MG63 (cell line): ENCODE data around the gene NKD2. TPM values are rescaled to one million over a fixed set of nuclear protein-coding genes. Genes with fewer than 3 reads are reported as not detected.
"Not testable (repeated sequence)": the region's sequence is repeated elsewhere in the genome, so short reads cannot be mapped to it uniquely, and the experiment has no call there.

Experiments used
- DNase-seq: peaks from one replicate; pipeline ENCODE4 v3.0.0-alpha.2; 2020
- H3K27me3 ChIP-seq: fragments of 250-450 bp; sonication (Bioruptor Pico); 2 replicates; pipeline ENCODE4 v1.5.1; 2020; ENCODE audit warnings: mild to moderate bottlenecking, moderate library complexity
- H3K36me3 ChIP-seq: fragments of 250-450 bp; sonication (Bioruptor Pico); 2 replicates; pipeline ENCODE4 v1.5.1; 2020; ENCODE audit warnings: mild to moderate bottlenecking, moderate library complexity
- H3K4me3 ChIP-seq: fragments of 250-450 bp; sonication (Bioruptor Pico); 2 replicates; pipeline ENCODE4 v1.5.1; 2020; ENCODE audit warnings: mild to moderate bottlenecking, moderate library complexity
- H3K9me3 ChIP-seq: fragments of 250-450 bp; sonication (Bioruptor Pico); 2 replicates; pipeline ENCODE4 v1.5.1; 2020; ENCODE audit warnings: mild to moderate bottlenecking, moderate library complexity
- total RNA-seq: library from RNA; depleted of rRNA; stranded (reverse); fragments of >200 nt; shearing (Covaris generic); gene quantifications from 2 replicates; pipeline ENCODE4 v1.2.3, GENCODE V29; 2014; ENCODE audit warnings: low replicate concordance

The NKD2 gene
- total RNA-seq, 1 experiment from 2014 or later: 3.4 TPM

DNA sequence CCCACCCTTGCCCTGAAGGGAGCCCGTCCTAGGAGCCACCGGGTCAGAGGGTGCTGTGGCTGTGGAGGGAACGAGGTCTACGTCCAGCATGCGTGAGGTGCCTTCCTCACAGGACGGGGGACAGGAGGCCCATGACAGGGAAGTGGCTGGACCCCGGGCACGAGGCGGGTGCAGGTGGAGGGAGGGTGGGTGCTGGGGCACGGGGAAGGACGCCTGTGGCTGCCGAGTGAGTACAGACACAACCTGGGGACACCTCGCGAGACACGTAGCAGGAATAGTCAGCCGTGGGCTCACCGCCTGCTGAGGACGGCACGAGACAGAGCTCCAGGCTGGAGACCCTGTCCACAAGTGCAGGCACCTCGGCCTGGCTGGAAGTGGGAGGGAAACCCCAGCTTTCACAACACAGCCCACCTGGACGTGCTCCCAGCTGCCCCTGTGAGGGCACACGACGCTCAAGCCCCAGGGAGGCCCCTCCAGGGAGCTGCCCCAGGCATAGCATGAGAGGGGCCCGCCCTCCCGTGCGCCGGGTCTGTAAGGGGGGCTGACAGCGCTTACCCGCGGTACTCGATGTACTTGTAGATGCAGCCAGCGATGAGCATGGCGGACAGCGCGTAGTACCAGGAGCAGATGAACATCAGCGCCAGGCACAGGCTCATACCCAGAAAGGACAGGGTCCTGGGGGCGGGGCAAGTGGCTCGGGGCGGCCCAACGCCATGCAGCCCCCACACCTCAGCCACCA, 66.4 kb downstream of the NKD2 start:
- Histone ChIP-seq H3K4me3 (no peak overlapping the region), H3K9me3 (no peaks in the 10 kb centered on the region), H3K36me3 (peaks cover 60% of the 10 kb centered on the region), H3K27me3 (no peaks in the 10 kb centered on the region)
- no peak for DNase-seq

DNA sequence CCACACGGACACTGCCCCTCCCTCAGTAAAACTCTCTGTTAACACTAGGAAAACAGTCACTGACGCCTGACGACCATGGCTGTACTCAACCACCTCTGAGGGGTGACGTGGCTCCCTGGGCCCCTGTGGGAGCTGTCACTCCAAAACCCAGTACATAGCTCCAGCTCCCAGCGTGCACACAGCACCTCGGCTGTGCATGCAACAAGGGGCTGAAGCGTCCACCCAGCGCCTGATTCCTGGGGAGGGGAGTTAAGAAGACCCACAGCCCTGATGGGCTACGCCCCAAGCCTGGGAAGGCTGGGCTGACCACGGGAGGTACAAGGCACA, 66.9 kb downstream of the NKD2 start:
- DNase-seq: no peak
- no peaks in the 10 kb centered on the region for H3K9me3 ChIP-seq
- peaks cover 63% of the 10 kb centered on the region for H3K36me3 ChIP-seq
- H3K27me3 ChIP-seq: no peaks in the 10 kb centered on the region
- H3K4me3 ChIP-seq: no peak overlapping the region

DNA sequence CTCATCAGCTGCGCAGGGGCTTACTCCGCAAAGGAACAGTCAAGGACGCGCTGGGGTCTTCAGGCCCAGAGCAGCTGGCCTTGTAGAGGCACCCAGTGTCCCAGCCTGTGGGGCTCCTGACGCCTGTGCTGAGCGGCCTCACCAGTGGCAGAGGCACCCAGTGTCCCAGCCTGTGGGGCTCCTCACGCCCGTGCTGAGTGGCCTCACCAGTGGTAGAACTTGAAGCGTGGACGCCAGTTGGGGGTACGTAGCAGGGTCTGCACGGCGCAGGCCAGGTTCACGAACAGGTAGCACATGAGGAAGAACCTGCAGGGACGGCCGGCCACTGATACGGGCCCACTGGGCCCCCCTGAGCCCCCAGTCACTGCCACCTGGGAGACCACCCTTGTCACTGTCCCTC, 67.3 kb downstream of the NKD2 start:
- Histone ChIP-seq H3K9me3 (no peaks in the 10 kb centered on the region), H3K4me3 (no peak overlapping the region), H3K36me3 (peaks cover 66% of the 10 kb centered on the region), H3K27me3 (no peaks in the 10 kb centered on the region)
- DNase-seq: no peak

DNA sequence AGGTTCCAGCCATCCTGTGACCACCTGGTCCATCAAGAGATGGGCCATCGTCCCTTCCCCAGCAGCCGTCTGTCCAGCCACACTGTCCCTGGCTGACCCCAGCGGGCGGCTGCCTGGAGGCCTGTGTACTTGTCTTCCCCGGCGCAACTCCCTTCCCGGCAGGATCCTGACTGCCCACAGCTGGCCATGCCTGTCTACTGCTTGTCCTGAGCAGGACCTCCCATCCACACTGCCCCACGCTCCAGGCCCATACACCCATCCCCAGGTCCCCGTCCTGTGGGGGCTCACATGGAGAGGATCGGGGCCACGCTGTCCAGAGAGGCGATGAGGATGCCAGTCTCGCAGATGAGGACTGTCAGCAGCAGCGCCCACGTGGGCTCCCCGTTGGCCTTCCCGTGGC, 67.8 kb downstream of the NKD2 start:
- no peak overlapping the region for H3K4me3 ChIP-seq
- peaks cover 69% of the 10 kb centered on the region for H3K36me3 ChIP-seq
- no peak for DNase-seq
- no peaks in the 10 kb centered on the region for H3K9me3 ChIP-seq
- no peaks in the 10 kb centered on the region for H3K27me3 ChIP-seq

DNA sequence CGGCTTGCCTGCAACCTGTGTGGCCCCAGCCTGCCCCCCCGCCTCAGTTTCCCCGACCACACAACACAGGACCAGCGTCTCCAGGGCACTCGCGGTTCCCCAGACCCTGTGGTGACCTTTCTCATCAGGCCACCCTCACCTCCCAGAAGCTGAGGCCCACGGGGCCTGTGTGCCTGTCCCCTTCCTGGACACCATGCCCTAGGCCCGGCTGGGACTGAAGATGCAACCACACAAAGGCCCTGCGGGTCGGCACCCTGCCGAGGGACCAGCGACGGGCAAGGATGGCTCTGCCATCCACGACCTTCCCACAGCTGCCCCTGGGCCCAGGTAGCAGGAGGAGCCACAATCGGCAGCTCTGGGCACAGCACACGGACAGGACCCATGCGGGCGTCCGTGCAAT, 68.4 kb downstream of the NKD2 start:
- H3K36me3 ChIP-seq: peaks cover 73% of the 10 kb centered on the region
- H3K4me3 ChIP-seq: no peak overlapping the region
- no peaks in the 10 kb centered on the region for H3K27me3 ChIP-seq
- no peaks in the 10 kb centered on the region for H3K9me3 ChIP-seq
- no peak for DNase-seq

DNA sequence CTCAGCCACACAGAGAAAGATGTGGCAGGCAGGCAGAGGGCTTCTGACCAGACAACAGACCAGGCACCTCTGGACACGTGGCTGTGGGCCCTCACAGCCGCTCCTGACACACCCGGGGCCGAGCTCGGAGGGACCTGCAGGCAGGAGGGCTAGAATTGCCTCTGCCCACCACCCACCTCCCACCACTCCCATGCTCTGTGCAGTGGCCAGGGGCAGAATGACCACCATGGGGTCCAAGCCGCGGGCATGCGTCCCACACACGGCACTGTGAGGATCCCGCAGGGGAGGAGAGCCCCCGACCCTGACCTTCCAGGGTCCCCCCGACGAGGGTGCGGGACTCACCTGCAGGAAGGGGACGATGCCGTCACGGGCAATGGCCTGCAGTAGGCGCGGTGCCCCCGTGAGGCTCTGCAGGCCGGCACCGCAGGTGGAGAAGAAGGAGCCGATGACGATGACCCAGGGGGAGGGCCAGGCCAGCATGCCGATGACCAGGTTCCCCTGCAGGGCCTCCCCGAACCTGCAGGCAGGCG, 69.0 kb downstream of the NKD2 start:
- Histone ChIP-seq H3K36me3 (peaks cover 73% of the 10 kb centered on the region), H3K27me3 (no peaks in the 10 kb centered on the region), H3K4me3 (no peak overlapping the region), H3K9me3 (no peaks in the 10 kb centered on the region)
- DNase-seq: no peak

DNA sequence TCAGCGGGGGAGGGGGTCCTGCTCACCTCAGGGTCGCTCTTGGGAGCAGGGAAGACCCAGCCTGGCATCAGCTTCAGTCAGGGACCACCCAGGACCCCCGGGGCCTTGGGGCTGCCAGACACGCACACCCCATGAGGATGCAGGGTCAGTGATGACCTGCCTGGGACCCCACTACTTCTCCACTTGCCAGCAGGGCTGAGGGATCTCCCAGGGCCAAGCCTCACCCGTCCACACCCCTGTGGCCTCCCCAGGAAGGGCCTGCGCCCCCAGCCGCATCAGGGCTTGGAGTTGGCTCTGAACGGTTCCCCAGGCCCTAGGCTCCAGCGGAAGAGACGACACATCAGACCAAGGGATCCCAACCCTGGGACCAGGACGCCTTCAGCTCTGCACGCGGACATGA, 69.6 kb downstream of the NKD2 start:
- H3K9me3 ChIP-seq: no peaks in the 10 kb centered on the region
- H3K36me3 ChIP-seq: peaks cover 73% of the 10 kb centered on the region
- no peaks in the 10 kb centered on the region for H3K27me3 ChIP-seq
- no peak for DNase-seq
- no peak overlapping the region for H3K4me3 ChIP-seq

DNA sequence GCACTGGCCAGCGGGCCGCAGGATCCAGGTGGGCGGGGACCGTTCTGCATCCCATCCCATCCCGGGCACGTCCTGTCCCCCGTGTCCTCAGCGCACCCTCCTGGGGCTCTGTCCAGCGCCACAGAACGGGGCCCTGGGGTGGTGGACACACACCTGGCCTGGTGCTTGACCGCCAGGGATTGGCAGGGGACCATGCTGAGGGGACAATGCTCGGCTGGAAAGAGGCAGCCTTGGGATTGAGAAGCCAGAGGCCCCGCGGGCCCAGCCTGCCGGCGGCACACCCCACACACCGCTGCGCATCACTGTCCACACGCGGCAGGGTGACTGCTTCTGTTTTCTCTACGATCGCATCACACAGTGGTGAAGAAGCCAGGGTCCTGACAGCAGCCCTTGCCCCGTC, 70.2 kb downstream of the NKD2 start:
- H3K36me3 ChIP-seq: peaks cover 73% of the 10 kb centered on the region
- H3K27me3 ChIP-seq: no peaks in the 10 kb centered on the region
- no peak for DNase-seq
- H3K9me3 ChIP-seq: no peaks in the 10 kb centered on the region
- no peak overlapping the region for H3K4me3 ChIP-seq

DNA sequence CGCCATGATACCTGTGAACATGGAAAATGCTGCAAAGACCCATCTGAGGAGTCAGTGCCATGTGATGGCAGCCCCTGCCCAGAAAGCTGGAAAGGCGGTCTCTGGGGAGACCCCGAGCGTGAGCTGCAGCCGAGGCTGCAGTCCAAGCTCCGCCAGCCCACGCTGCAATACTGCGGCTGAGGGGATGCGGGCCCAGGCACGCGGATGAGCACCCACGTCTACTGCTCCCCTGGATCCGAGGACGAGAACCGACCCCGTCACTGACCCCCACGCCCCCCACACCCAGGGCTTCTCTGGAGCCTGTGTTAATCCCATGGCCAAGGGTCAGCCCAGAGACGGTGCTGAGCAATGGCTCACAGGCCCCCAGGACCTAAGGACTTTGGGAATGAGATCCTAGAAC, 70.9 kb downstream of the NKD2 start:
- no peak for DNase-seq
- H3K9me3 ChIP-seq: no peaks in the 10 kb centered on the region
- H3K4me3 ChIP-seq: no peak overlapping the region
- peaks cover 73% of the 10 kb centered on the region for H3K36me3 ChIP-seq
- H3K27me3 ChIP-seq: no peaks in the 10 kb centered on the region

DNA sequence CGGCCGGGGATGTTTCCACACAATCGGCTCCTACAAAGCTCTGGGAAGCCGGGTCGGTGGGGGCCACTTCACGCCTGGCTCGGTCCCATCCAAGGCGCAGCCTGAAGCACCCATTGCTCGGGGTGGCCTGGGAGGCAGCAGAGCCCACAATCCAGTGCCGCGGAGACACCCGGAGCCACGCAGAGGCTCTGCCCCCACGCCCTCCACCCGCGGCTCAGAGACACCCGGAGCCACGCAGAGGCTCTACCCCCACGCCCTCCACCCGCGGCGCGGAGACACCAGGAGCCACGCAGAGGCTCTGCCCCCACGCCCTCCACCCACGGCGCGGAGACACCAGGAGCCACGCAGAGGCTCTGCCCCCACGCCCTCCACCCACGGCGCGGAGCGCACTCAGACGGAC, 71.4 kb downstream of the NKD2 start:
- no peaks in the 10 kb centered on the region for H3K9me3 ChIP-seq
- no peak overlapping the region for H3K4me3 ChIP-seq
- no peaks in the 10 kb centered on the region for H3K27me3 ChIP-seq
- H3K36me3 ChIP-seq: peaks cover 73% of the 10 kb centered on the region
- no peak for DNase-seq

DNA sequence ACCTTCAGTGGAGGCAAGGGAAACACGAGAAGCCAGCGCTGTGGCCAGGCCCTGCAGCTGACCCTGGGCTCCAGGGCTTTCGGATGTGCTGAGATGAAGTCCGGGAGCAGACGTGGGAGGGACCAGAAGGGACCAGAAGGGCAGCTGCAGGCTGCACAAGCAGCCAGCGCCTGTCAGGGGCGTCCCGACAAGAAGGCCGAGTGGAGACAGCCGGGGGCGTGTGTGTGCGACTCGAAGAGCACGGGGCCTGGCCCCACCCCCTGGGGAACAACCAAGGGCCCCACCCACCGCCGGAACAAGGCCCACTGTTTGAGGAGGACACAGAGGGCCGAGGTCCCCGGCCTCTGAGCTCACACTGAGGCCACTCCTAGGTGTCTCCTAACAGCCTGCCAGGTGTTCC, 71.8 kb downstream of the NKD2 start:
- Histone ChIP-seq H3K36me3 (peaks cover 74% of the 10 kb centered on the region), H3K27me3 (no peaks in the 10 kb centered on the region), H3K4me3 (no peak overlapping the region), H3K9me3 (no peaks in the 10 kb centered on the region)
- DNase-seq: no peak

DNA sequence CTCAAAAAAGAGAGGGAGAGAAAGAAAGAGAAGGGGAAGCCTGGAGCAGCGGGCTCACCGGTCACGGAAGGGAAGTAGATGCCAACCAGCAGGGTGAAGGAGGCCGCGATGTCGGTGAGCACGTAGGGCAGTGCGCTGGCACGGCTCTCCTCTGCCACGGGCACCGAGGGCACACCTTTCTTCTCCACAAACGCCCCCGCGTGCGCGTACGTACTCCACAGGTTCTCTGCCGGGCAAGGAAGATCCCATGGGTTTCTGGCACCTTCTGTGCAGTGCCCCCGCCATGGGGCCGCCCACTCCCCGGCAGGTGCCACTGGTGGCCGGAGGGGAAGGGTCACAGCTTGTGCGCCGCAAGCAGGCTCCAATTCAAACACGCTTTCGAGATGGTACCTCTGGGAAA, 72.9 kb downstream of the NKD2 start:
- H3K4me3 ChIP-seq: no peak overlapping the region
- peaks cover 75% of the 10 kb centered on the region for H3K36me3 ChIP-seq
- no peak for DNase-seq
- H3K27me3 ChIP-seq: no peaks in the 10 kb centered on the region
- H3K9me3 ChIP-seq: no peaks in the 10 kb centered on the region

DNA sequence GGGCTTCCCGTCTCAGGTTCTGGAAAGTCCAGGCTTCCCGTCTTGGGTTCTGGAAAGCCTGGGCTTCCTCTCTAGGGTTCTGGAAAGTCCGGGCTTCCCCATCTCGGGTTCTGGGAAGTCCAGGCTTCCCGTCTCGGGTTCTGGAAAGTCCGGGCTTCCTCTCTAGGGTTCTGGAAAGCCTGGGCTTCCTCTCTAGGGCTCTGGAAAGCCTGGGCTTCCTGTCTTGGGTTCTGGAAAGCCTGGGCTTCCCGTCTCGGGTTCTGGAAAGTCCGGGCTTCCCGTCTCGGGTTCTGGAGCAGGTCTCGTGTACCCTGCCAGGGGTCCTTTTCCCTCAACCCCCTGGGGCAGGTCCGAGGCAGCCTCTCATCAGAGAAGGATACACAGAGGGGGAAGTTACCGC, 74.4 kb downstream of the NKD2 start:
- H3K9me3 ChIP-seq, DNase-seq, H3K4me3 ChIP-seq, H3K27me3 ChIP-seq: not testable (repeated sequence)
- peaks cover 75% of the 10 kb centered on the region for H3K36me3 ChIP-seq

DNA sequence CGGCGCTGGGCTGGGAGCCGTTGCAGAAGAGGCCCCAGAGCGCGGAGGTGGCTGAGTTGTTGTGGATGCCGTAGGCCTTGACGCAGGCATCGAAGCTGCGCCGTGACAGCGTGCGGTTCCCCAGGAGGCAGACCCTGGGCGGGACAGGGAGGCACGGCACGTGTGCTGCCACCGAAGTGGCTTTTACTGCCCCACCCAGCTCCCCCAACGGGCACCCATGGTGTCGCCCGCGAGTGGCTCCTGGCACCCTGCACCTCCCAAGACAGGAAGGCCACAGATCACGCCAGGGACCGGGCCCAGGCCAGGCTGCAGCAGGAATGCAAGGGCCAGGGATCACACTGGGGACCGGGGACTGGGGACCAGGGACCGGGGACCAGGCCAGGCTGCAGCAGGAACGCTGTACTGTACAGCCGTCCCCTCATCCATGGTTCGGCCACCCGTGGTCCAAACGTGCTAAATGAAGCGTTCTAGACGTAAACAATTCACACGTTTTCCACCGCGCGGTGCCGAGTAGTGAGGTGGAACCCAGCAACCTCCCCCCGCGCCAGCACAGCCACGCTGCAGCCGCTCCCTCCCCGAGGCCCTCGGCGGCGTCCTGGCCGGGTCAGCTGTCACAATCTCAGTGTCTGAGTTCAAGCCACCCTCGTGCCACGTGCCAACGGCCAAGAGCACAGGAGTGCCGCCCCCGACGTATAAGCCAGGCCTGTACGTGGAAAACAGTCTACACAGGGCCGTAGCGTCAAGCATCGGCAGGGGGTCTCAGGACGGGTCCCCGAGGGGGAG, 75.4 kb downstream of the NKD2 start:
- Histone ChIP-seq H3K4me3 (no peak overlapping the region), H3K27me3 (no peaks in the 10 kb centered on the region), H3K9me3 (no peaks in the 10 kb centered on the region), H3K36me3 (peaks cover 77% of the 10 kb centered on the region)
- DNase-seq: no peak

DNA sequence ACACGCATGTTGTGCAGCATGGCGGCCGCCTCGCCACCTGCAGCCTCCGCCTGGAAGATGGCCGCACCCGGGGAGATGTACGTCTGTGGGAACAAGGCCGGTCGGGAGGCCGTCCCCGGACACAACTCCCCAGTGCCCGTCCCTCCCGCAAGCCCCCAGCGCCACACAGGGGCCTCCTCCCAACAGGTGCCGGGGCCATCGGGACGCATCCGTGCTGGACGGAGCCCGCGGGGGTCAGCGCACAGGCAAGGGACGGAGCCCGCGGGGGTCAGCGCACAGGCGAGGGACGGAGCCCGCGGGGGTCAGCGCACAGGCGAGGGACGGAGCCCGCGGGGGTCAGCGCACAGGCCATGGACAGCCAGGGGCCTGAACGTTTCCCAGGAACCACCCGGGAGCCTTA, 76.8 kb downstream of the NKD2 start:
- H3K36me3 ChIP-seq: peaks cover 77% of the 10 kb centered on the region
- H3K9me3 ChIP-seq: no peaks in the 10 kb centered on the region
- no peak overlapping the region for H3K4me3 ChIP-seq
- H3K27me3 ChIP-seq: no peaks in the 10 kb centered on the region
- no peak for DNase-seq

DNA sequence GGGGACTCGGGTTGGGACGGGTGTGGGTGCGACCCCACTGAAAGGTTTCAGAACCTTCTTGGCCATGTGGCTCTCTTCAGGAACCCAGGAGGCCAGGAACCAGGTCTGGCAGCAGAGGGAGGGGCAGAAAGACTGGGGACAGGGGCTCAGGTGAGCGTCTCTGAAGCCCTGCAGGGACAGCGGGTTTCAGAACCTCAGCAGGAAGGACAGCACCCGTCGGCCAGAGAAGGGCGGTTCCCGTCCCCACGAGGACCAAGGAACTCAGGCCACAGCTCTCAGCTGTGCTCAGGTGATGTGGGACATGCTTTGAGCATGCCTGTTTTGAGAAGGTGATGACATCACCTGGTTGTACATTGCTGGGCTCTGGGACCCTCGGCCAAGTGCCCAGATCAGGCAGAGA, 77.5 kb downstream of the NKD2 start:
- no peak for DNase-seq
- peaks cover 80% of the 10 kb centered on the region for H3K36me3 ChIP-seq
- no peaks in the 10 kb centered on the region for H3K9me3 ChIP-seq
- H3K4me3 ChIP-seq: no peak overlapping the region
- no peaks in the 10 kb centered on the region for H3K27me3 ChIP-seq

DNA sequence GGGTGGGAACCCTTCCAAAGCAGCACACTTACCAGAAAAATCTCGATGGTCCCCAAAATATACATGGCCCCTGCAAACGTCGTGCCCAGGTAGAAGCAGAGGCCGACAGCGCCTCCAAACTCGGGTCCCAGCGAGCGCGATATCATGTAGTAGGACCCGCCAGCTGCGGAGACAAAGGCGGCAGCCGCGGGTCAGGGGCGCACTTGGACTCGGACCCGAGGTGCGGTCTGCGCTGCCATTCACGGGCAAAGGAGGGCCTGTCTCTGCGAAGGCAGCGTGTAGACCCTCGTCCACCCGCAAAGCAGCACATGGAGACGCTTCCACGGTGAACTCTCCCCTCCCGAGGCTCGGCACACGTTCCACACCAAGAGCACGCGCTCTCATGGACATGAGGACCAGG, 78.3 kb downstream of the NKD2 start:
- Histone ChIP-seq H3K4me3 (no peak overlapping the region), H3K36me3 (peaks cover 81% of the 10 kb centered on the region), H3K27me3 (no peaks in the 10 kb centered on the region), H3K9me3 (no peaks in the 10 kb centered on the region)
- no peak for DNase-seq

DNA sequence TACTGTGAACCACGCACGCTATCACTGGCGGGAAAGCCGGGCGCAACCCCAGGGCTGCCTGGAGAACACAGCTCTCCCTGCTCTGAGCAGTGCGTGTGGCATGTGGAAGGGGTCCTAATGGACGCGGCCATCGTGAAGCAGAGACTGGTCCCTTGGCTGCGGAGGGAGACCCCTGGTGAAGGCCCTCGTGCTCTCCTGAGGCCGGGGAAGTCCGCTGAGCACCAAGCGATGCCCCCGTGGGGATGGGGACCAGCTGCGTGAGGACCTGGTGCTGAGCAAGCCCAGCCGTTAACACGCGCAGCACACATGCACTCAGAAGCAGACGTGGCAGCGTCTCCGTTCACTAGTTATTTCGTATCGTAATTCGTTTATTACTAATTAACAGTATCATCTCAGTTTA, 78.8 kb downstream of the NKD2 start:
- H3K4me3 ChIP-seq: no peak overlapping the region
- DNase-seq: no peak
- H3K27me3 ChIP-seq: no peaks in the 10 kb centered on the region
- H3K9me3 ChIP-seq: no peaks in the 10 kb centered on the region
- H3K36me3 ChIP-seq: peaks cover 87% of the 10 kb centered on the region
